Measurements from ENCODE around the gene PEX13.

GRCh38 chr2:61089797-61090196, 72.3 kb downstream of the PEX13 start:
- TF ChIP-seq, protein P1, sequence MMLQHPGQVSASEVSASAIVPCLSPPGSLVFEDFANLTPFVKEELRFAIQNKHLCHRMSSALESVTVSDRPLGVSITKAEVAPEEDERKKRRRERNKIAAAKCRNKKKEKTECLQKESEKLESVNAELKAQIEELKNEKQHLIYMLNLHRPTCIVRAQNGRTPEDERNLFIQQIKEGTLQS (IDR thresholded peaks at IDR 0.05): no peak
- TF ChIP-seq RAD21 (IDR thresholded peaks at IDR 0.05) (no peak), CTCF (IDR thresholded peaks at IDR 0.05; ENCODE audit: low read depth, low read length, missing input control) (no peak), FOXA1 (IDR thresholded peaks at IDR 0.05) (no peak), JUND (IDR thresholded peaks at IDR 0.05) (no peak), GABPA (IDR thresholded peaks at IDR 0.05 in 1 of 2, conservative IDR thresholded peaks at IDR 0.05 in 1 of 2) (no peak), TAF1 (conservative IDR thresholded peaks at IDR 0.05) (no peak)
- TF ChIP-seq, protein P2, sequence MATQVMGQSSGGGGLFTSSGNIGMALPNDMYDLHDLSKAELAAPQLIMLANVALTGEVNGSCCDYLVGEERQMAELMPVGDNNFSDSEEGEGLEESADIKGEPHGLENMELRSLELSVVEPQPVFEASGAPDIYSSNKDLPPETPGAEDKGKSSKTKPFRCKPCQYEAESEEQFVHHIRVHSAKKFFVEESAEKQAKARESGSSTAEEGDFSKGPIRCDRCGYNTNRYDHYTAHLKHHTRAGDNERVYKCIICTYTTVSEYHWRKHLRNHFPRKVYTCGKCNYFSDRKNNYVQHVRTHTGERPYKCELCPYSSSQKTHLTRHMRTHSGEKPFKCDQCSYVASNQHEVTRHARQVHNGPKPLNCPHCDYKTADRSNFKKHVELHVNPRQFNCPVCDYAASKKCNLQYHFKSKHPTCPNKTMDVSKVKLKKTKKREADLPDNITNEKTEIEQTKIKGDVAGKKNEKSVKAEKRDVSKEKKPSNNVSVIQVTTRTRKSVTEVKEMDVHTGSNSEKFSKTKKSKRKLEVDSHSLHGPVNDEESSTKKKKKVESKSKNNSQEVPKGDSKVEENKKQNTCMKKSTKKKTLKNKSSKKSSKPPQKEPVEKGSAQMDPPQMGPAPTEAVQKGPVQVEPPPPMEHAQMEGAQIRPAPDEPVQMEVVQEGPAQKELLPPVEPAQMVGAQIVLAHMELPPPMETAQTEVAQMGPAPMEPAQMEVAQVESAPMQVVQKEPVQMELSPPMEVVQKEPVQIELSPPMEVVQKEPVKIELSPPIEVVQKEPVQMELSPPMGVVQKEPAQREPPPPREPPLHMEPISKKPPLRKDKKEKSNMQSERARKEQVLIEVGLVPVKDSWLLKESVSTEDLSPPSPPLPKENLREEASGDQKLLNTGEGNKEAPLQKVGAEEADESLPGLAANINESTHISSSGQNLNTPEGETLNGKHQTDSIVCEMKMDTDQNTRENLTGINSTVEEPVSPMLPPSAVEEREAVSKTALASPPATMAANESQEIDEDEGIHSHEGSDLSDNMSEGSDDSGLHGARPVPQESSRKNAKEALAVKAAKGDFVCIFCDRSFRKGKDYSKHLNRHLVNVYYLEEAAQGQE (IDR thresholded peaks at IDR 0.05): no peak
- TF ChIP-seq, protein P3, sequence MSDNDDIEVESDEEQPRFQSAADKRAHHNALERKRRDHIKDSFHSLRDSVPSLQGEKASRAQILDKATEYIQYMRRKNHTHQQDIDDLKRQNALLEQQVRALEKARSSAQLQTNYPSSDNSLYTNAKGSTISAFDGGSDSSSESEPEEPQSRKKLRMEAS (IDR thresholded peaks at IDR 0.05): no peak
